DMS53 (cell line): ENCODE measurements around the gene TSPAN17.
"Not testable (repeated sequence)": the region's sequence is repeated elsewhere in the genome, so short reads cannot be mapped to it uniquely, and the experiment has no call there.

Experiments
- DNase-seq: peaks from one replicate; lab custom pipeline; 2025; lab: John Stamatoyannopoulos, UW

The TSPAN17 gene, protein sequence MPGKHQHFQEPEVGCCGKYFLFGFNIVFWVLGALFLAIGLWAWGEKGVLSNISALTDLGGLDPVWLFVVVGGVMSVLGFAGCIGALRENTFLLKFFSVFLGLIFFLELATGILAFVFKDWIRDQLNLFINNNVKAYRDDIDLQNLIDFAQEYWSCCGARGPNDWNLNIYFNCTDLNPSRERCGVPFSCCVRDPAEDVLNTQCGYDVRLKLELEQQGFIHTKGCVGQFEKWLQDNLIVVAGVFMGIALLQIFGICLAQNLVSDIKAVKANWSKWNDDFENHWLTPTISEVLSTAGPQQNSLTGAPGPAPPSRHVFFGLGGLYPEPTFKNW

DNA sequence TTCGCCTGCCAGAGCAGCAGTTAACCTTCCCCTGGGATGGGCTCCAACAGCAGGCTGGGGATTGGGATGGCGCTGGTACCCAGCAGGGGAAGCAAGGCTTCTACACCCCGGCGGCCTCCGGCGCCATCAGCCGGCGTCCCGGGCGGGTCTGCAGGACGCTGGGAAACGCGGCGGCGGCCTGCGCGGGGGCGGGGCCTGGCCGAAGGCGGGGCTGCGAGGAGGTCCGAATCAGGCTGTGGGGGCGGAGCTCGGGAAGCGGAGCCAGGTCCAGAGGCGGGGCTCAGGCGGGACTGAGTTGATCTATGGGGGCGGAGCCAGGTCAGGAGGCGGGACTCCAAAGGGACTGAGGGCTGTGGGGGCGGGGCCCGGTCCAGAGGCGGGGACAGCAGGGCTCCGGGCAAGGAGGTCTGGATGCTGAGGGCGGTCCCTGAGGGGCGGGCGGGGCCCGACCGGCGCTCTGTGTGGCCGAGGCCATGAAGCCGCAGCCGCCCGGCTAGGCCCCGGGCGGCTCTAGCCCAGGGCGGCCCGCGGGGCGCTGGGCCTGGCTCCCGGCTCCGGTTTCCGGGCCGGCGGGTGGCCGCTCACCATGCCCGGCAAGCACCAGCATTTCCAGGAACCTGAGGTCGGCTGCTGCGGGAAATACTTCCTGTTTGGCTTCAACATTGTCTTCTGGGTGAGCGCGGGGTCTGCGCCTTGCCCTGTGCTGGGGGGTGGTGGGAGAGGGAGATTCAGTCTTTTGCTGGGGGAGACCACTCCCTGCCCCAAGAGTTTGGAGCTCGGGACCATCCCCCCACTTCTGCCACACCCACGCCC lies at the start of gene TSPAN17:
Gene TSPAN17, plus strand, starts transcription at position 455 of the 813 bp plus-strand sequence. Its CDS starts 132 bp downstream, at position 587.
- DNase-seq: peak; percentile 100

- DNase-seq: not testable (repeated sequence)
Observed at GRCh38 chr5:176599749-176600430, 47.4 kb upstream of the TSPAN17 start.

DNA sequence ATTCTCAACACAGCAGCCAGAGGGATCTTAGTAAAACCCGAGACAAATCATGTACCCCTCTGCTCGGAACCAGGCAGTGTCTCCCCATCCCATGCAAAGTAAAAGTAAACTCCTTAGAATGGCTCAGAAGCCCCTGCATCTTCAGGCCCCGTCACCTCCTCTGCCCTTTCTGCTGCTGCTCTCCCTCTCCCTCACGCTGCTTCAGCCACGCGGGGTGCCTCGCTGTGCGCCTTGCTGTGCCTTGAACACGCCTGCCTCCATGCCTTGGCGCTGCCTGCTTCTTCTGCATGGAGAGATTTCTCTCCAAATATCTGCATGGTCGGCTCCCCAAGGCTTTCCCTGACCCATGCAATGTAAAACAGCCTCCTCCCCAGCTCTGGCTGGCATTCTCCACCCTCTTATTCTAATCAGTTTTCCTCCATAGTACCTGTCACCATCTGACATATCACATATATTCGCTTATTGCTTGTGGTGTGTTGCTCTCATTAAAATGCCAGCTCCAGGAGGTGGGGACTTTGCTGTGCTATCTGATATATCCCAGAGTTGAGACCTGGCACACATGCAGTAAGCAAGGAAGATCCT lies 45.3 kb upstream of the TSPAN17 start:
- DNase-seq: no peak

- no peak for DNase-seq
Observed at GRCh38 chr5:176603091-176603490, 44.2 kb upstream of the TSPAN17 start.

GRCh38 chr5:176606032-176606431 lies 41.3 kb upstream of the TSPAN17 start:
- DNase-seq: no peak

- no peak for DNase-seq
Observed at GRCh38 chr5:176606875-176607274, 40.4 kb upstream of the TSPAN17 start.

DNA sequence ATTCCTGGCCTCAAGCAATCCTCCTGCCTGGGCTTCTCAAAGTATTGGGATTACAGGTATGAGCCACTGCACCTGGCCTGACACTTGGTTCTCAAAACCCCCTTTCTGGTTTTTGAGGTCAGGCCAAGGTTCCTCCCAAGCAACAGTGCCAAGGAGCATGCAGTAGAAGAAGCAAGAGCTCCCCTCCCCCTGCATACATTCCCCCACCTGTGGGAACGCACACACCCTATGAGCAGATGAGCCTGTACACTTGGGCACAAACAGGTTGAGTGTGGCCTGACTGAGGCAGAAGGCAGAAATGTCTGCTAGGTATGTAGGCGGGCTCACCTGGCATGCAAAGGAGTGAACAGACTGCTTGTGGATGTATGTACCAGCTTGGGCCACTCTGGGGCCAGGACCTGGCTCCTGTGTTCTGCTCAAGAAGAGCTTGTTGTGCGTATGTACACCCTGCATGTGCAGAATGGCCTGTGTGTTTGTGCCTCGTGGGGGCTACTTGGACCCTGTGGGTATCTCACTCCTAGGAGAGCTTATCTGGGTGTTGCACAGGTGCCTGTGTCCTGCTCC lies 39.1 kb upstream of the TSPAN17 start:
- no peak for DNase-seq

DNA sequence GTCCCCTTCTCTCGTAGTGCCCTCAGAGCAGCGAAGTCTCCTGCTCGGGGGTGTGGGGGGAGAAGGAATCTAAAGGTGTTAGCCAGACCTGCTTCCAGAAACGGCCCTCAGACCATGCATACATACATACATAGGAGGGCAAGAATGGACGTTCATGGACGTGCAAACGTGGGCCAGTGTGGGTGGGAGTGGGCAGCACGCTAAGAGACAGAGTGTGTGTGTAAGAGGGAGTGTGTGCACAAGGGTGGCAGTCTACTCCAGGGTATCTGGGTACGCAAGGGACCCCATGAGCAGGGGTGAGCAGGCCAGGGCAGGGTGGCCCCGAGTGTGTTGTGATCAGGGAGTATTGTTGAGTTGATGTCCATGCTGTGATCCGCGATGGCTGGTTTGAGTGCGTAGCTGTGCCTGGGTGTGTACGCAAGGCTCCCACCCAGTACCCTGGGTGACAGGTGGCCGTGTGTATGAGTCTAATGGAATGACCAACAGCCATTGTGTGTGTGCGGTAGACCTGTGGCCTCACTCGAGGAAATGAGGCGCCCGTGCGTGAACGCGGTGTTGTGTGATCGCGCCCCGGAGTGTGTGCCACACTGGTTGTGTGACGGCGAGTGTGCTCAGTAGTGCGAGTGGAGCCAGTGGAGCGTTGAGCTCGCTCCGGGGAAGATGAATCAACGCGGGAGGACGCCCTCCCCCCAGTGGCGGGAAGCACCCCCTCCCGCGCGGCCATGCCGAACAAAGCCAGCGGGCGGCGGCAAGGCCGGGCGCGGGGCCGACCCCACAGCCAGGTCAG lies 38.2 kb upstream of the TSPAN17 start:
- DNase-seq: peak; percentile 69

- DNase-seq: peak; percentile 89
Observed at GRCh38 chr5:176609724-176610434, 37.4 kb upstream of the TSPAN17 start, which contains the start of gene GPRIN1. Gene GPRIN1 (minus strand): TSS chr5:176610156. CDS start chr5:176599834, 10,322 bp downstream.

GRCh38 chr5:176610435-176610773 lies 36.9 kb upstream of the TSPAN17 start:
- peak; percentile 81 for DNase-seq

DNA sequence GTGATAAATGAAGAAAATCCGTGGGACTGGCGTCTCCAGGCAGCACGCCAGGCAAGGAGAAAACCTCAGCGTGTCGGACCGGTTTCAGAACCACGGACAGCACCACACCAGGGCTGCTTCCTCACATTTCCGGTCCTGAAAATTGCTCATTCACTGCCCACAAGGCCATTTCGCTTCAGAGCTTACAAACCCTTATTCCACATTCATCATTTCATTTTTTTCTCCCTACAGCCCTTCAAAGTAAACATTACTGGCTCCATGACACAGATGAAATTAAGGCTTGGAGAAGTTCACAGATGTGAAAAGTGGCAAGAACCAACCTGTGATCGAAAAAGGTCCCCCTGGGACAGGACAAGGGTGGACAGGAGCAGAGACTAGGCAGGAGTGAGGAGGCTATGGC lies 35.8 kb upstream of the TSPAN17 start:
- peak; percentile 36 for DNase-seq

DNA sequence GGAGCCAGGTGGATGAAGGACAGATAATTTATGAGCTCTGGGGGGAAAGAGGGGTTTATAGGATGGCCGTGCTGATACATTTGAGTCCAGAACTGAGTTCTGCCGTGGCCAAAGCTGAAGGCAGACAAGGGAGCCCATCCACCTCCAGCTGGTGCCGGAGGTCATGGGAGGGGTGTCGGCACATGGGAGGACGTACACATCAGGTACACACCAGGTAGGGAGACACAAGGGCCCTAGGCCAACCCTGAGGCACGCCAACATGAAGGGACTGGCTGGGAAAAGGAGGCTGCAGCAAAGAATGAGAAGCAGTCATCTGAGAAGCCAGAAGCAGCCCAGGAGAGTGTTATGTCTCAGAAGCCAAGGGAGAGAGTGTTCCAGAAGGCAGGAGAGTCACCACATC lies 35.3 kb upstream of the TSPAN17 start:
- DNase-seq: no peak

GRCh38 chr5:176612855-176613254 lies 34.4 kb upstream of the TSPAN17 start:
- no peak for DNase-seq

GRCh38 chr5:176614805-176615478 lies 32.3 kb upstream of the TSPAN17 start:
- peak; percentile 80 for DNase-seq

DNA sequence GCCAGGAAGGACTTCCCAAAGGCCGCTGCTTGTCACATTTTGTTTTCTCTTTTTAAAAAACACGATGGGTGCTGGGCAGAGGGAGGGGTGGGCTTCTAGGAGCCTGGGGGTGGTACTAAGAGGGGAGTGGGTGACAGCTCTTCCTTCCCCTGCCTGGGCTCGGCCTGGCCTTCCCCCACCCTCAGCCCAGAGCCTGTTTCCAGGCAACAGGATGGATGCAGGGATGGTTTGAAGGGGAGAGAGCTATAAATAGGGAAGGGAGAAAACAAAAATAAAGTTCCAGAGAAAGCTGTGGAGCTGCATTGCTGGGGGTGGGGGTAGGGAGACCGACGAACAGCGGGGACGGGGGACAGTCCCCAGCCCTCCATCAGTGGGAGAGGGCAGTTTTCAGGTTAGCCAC lies 30.8 kb upstream of the TSPAN17 start:
- DNase-seq: no peak

DNA sequence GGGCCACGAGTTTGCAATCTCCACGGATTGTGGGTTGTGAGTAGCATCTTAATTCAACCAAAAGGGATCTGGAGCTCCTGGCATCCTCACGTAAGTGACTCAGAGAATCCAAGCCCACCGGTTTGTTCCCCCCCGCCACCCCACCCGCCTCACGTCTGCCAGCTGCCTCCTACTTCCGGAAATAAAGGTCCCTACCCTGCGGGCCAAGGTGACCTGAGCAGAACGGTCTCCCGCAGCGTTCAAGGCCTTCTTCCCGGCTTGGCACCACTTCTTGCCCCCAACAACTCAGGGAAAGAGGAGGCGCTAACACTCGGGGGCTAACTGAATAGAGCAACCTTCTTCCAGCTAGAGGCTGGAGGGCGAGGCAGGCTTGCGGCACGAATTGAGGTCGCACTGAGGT lies 28.5 kb upstream of the TSPAN17 start:
- no peak for DNase-seq

GRCh38 chr5:176619203-176619568 lies 28.1 kb upstream of the TSPAN17 start:
- DNase-seq: no peak

- peak; percentile 70 for DNase-seq
Observed at GRCh38 chr5:176619569-176620332, 27.5 kb upstream of the TSPAN17 start.

DNA sequence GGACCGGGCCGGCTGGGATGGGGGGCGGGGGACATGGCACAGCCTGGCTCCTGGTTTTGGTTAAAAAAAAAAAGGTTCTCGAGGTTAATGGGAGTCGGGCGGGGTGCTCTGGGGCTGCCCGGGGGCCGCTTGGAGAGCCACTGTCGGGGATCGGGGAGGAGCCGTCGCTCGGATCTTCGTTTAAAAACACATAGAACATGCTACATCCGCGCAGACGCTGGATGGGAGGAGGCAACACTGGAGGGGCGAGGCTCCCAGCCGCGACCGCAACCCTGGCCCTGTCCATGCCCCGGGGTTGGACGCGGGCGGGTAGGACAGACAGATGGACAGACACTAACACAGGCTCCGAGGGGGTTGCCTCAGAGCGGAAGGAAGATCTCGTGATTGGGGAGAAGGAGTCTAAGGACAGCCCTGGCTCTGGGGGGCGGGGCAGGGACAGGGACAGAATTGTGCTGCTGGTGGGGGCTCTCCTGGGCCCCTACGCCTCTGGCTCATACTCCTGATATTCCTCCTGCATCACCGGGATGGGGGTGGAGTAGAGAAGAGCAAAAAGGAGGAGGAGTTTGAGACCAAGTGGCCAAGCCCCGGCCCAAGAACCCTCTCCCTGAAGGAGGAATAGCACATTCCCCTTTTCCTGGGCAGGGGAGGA lies 26.8 kb upstream of the TSPAN17 start:
- peak; percentile 74 for DNase-seq
